Trophoblast cell (in vitro differentiated cells and primary cell): Measurements from ENCODE around the gene ERBB4.

Experiments used
- DNase-seq, 2 donors: peaks; one replicate each; pipeline ENCODE4 v3.0.0-alpha.2; 2016
- H2AFZ ChIP-seq: 2 replicates; pipeline ENCODE4 v1.6.1; 2013; ENCODE audit warnings: low read length, moderate library complexity, mild to moderate bottlenecking; ENCODE audit not compliant: insufficient read depth, poor library complexity
- H2AK5ac ChIP-seq: 2 replicates; pipeline ENCODE4 v1.6.1; 2013; ENCODE audit warnings: mild to moderate bottlenecking, low read length
- H2BK120ac ChIP-seq: 2 replicates; pipeline ENCODE4 v1.6.1; 2013; ENCODE audit warnings: low read length, mild to moderate bottlenecking, moderate library complexity; ENCODE audit not compliant: insufficient read depth, poor library complexity
- H2BK12ac ChIP-seq: 2 replicates; pipeline ENCODE4 v1.6.1; 2013; ENCODE audit warnings: mild to moderate bottlenecking, low read length, moderate library complexity
- H2BK5ac ChIP-seq: 2 replicates; pipeline ENCODE4 v1.6.1; 2013; ENCODE audit warnings: low read length, low read depth, moderate library complexity, mild to moderate bottlenecking; ENCODE audit not compliant: poor library complexity
- H3K14ac ChIP-seq: 2 replicates; pipeline ENCODE4 v1.6.1; 2013; ENCODE audit warnings: mild to moderate bottlenecking, low read length
- H3K18ac ChIP-seq: 2 replicates; pipeline ENCODE4 v1.6.1; 2013; ENCODE audit warnings: mild to moderate bottlenecking, low read length
- H3K23ac ChIP-seq: 2 replicates; pipeline ENCODE4 v1.6.1; 2013; ENCODE audit warnings: low read length
- H3K27ac ChIP-seq: 2 replicates; pipeline ENCODE4 v1.5.1; 2013; ENCODE audit warnings: low read depth, mild to moderate bottlenecking, inconsistent platforms, low read length, moderate library complexity
- H3K27me3 ChIP-seq: 2 replicates; pipeline ENCODE4 v1.6.1; 2013; ENCODE audit warnings: inconsistent platforms, mild to moderate bottlenecking, low read length, moderate library complexity; ENCODE audit not compliant: insufficient read depth
- H3K36me3 ChIP-seq, 2 experiments: 1 replicate in 1 of 2; 2 replicates in 1 of 2; pipeline ENCODE4 v1.6.1; 2013; ENCODE audit warnings: low read length in 2 of 2, mild to moderate bottlenecking in 2 of 2, moderate library complexity in 1 of 2; ENCODE audit not compliant: insufficient read depth in 2 of 2, control insufficient read depth in 1 of 2
- H3K4ac ChIP-seq: 2 replicates; pipeline ENCODE4 v1.6.1; 2013; ENCODE audit warnings: low read depth, mild to moderate bottlenecking, low read length, moderate library complexity
- H3K4me1 ChIP-seq, 2 experiments: 1 replicate in 1 of 2; 2 replicates in 1 of 2; pipeline ENCODE4 v1.6.1; 2013; ENCODE audit warnings: low read length in 2 of 2, mild to moderate bottlenecking in 2 of 2, moderate library complexity in 1 of 2; ENCODE audit not compliant: insufficient read depth in 2 of 2, control insufficient read depth in 1 of 2
- H3K4me2 ChIP-seq: 2 replicates; pipeline ENCODE4 v1.6.1; 2013; ENCODE audit warnings: inconsistent platforms, mild to moderate bottlenecking, low read length, moderate library complexity
- H3K4me3 ChIP-seq: 2 replicates; pipeline ENCODE4 v1.5.1; 2013; ENCODE audit warnings: mild to moderate bottlenecking, low read depth, low read length, inconsistent platforms
- H3K79me1 ChIP-seq: one replicate; pipeline ENCODE4 v1.6.1; 2013; ENCODE audit warnings: low read length
- H3K79me2 ChIP-seq: 2 replicates; pipeline ENCODE4 v1.6.1; 2013; ENCODE audit warnings: low read length, mild to moderate bottlenecking; ENCODE audit not compliant: control insufficient read depth, insufficient read depth, poor library complexity
- H3K9ac ChIP-seq: 2 replicates; pipeline ENCODE4 v1.6.1; 2013; ENCODE audit warnings: mild to moderate bottlenecking, low read length
- H3K9me3 ChIP-seq: 2 replicates; pipeline ENCODE4 v1.6.1; 2013; ENCODE audit warnings: low read depth, mild to moderate bottlenecking, control low read depth, inconsistent platforms, low read length; ENCODE audit not compliant: insufficient read depth
- H4K12ac ChIP-seq: 2 replicates; pipeline ENCODE4 v1.6.1; 2013; ENCODE audit warnings: low read depth, mild to moderate bottlenecking, low read length, moderate library complexity
- H4K8ac ChIP-seq: 2 replicates; pipeline ENCODE4 v1.6.1; 2013; ENCODE audit warnings: low read depth, mild to moderate bottlenecking, low read length, moderate library complexity
- H4K91ac ChIP-seq: one replicate; pipeline ENCODE4 v1.6.1; 2013; ENCODE audit warnings: low read depth, mild to moderate bottlenecking, low read length, moderate library complexity
- WGBS: extraction: QIAGEN DNeasy Blood & Tissue Kit; methylation state at CpG from one replicate; pipeline ENCODE4 v1.1.7; 2013; ENCODE audit warnings: missing lambda C conversion rate; ENCODE audit not compliant: insufficient read length, insufficient coverage; ENCODE audit errors: extremely low coverage; 5-methylcytosine and 5-hydroxymethylcytosine counted together

Gene ERBB4

DNA sequence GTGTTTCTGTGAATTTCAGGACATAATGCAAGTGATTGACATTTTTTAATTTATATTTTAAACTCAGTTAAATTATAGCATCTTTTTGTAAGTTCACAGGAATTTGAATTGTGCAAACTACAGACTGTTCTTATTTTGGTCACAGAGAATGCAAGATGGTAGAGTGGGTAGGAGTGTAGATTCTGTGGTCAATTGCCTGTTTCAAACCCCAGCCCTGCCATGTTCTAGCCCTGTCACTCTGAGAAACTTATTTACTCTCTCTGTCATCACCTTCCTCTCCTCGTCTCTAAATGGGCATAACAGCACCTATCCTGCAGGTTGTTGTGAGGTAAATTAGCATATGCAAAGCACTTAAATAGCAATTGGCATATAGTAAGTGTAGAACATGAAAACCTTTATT is 1102.4 kb downstream of the ERBB4 start:
- Histone ChIP-seq H3K79me2 (no peaks in the 10 kb centered on the region), H4K91ac (no peak overlapping the region), H3K4me3 (no peak overlapping the region), H3K23ac (no peak overlapping the region), H3K9me3 (no peaks in the 10 kb centered on the region), H4K8ac (no peak overlapping the region), H3K18ac (no peak overlapping the region), H3K27me3 (no peaks in the 10 kb centered on the region), H3K79me1 (no peaks in the 10 kb centered on the region), H3K4me1 (no peaks in the 10 kb centered on the region), H2BK12ac (no peak overlapping the region), H2BK120ac (no peak overlapping the region), H3K4ac (no peak overlapping the region), H4K12ac (no peak overlapping the region), H3K27ac (no peak overlapping the region), H2AK5ac (no peak overlapping the region), H3K9ac (no peak overlapping the region), H2AFZ (no peak overlapping the region), H3K4me2 (no peak overlapping the region), H2BK5ac (no peak overlapping the region), H3K36me3 (no peaks in the 10 kb centered on the region), H3K14ac (no peak overlapping the region)
- WGBS, result no CpG with 5 or more reads among the region's 1 CpG
- no peak for DNase-seq

DNA sequence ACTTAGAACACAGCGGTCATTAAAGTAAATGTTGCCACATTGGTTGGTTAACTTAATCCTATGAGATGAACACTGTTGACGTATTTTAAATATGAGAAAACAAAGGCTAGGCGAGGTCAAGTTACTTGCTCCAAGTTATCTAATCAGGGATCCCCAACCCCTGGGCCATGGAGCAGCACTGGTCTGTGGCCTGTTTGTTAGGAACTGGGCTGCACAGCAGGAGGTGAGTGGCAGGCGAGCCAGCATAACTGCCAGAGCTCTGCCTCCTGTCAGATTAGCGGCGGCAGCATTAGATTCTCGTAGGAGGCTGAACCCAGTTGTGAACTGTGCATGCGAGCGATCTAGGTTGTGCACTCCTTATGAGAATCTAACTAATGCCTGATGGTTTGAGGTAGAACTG is 1103.3 kb downstream of the ERBB4 start:
- H3K4ac ChIP-seq, result no peak overlapping the region
- no peaks in the 10 kb centered on the region for H3K79me1 ChIP-seq
- no peaks in the 10 kb centered on the region for H3K79me2 ChIP-seq
- no peak overlapping the region for H2BK12ac ChIP-seq
- H3K27me3 ChIP-seq, result no peaks in the 10 kb centered on the region
- no peak overlapping the region for H2AFZ ChIP-seq
- no peaks in the 10 kb centered on the region for H3K36me3 ChIP-seq
- DNase-seq, result no peak
- H3K14ac ChIP-seq, result no peak overlapping the region
- no peak overlapping the region for H3K27ac ChIP-seq
- H3K9ac ChIP-seq, result no peak overlapping the region
- H2AK5ac ChIP-seq, result no peak overlapping the region
- H3K18ac ChIP-seq, result no peak overlapping the region
- H3K4me2 ChIP-seq, result no peak overlapping the region
- no peak overlapping the region for H4K8ac ChIP-seq
- WGBS, result no CpG with 5 or more reads among the region's 9 CpGs
- H3K4me1 ChIP-seq, result no peaks in the 10 kb centered on the region
- no peak overlapping the region for H4K91ac ChIP-seq
- H3K9me3 ChIP-seq, result no peaks in the 10 kb centered on the region
- H3K4me3 ChIP-seq, result no peak overlapping the region
- no peak overlapping the region for H2BK5ac ChIP-seq
- H2BK120ac ChIP-seq, result no peak overlapping the region
- no peak overlapping the region for H4K12ac ChIP-seq
- no peak overlapping the region for H3K23ac ChIP-seq

DNA sequence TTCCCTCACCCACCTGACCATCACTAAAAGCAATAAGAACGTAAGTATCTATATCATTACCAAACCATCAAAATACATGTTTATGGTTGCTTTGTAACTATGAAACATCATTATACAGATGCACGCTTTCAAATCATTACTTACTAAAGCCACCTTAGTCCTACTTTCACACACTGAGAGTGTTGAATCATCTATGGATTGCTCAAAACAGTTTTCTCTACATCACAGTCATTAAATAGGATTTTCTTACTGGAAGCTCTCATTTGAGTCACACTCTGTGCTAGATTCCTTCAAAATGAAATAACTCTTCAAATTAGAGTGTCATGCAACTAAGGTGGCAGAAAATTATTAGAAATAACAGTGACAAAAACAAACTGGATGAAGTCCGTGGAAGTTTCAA is 1103.8 kb downstream of the ERBB4 start:
- no peak overlapping the region for H4K8ac ChIP-seq
- no peaks in the 10 kb centered on the region for H3K4me1 ChIP-seq
- no CpG with 5 or more reads among the region's 3 CpGs for WGBS
- no peak overlapping the region for H3K4me2 ChIP-seq
- no peak overlapping the region for H2BK5ac ChIP-seq
- H2AFZ ChIP-seq, result no peak overlapping the region
- H3K27me3 ChIP-seq, result no peaks in the 10 kb centered on the region
- H3K4me3 ChIP-seq, result no peak overlapping the region
- no peak overlapping the region for H3K14ac ChIP-seq
- no peak overlapping the region for H2BK120ac ChIP-seq
- H3K36me3 ChIP-seq, result no peaks in the 10 kb centered on the region
- no peak overlapping the region for H3K4ac ChIP-seq
- no peak overlapping the region for H3K27ac ChIP-seq
- no peaks in the 10 kb centered on the region for H3K79me2 ChIP-seq
- peak in 1 of 2 donors; percentile 8 for DNase-seq
- H2BK12ac ChIP-seq, result no peak overlapping the region
- no peak overlapping the region for H2AK5ac ChIP-seq
- no peak overlapping the region for H4K91ac ChIP-seq
- H3K9me3 ChIP-seq, result no peaks in the 10 kb centered on the region
- H3K79me1 ChIP-seq, result no peaks in the 10 kb centered on the region
- no peak overlapping the region for H3K9ac ChIP-seq
- H3K18ac ChIP-seq, result no peak overlapping the region
- no peak overlapping the region for H3K23ac ChIP-seq
- H4K12ac ChIP-seq, result no peak overlapping the region

DNA sequence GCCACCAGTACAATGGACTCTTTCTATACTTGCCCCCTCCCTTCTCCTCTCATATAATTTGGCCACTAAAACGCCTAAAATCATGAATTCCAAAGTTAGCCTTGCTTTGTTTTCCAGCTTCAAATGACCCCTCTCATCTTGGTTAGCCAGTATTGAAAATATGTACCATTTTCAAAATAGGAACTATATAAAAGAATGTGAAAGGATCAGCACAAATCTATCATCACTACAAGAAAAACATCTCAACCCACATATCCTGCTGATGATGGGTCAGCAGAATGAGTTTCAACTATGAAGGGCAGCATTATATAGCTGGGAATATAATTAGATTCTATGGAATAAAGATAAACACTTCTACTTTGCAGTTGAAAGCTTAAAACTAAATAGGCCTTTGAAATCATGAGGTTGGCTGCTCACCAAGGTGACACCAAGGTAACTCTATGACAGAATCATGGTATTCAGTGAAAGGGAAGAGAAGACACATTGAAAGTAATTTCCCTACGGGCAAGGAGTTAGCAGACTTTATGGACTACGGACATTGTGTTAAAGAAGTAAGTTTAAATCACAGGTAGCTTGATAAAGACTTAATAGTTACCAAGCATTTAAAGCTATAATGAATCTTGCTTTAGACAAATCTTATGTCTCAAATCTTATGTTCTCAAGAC is 1109.2 kb downstream of the ERBB4 start:
- H3K9ac ChIP-seq, result no peak overlapping the region
- no peak overlapping the region for H3K23ac ChIP-seq
- H3K9me3 ChIP-seq, result no peaks in the 10 kb centered on the region
- H3K79me2 ChIP-seq, result no peaks in the 10 kb centered on the region
- no peak for DNase-seq
- no peak overlapping the region for H3K4me2 ChIP-seq
- H4K12ac ChIP-seq, result no peak overlapping the region
- no peak overlapping the region for H3K18ac ChIP-seq
- no peaks in the 10 kb centered on the region for H3K36me3 ChIP-seq
- no peak overlapping the region for H3K4ac ChIP-seq
- H3K14ac ChIP-seq, result no peak overlapping the region
- H4K8ac ChIP-seq, result no peak overlapping the region
- no peak overlapping the region for H2AFZ ChIP-seq
- H3K79me1 ChIP-seq, result no peaks in the 10 kb centered on the region
- no peak overlapping the region for H2BK12ac ChIP-seq
- H3K27me3 ChIP-seq, result no peaks in the 10 kb centered on the region
- no peaks in the 10 kb centered on the region for H3K4me1 ChIP-seq
- H4K91ac ChIP-seq, result no peak overlapping the region
- H2BK5ac ChIP-seq, result no peak overlapping the region
- H2BK120ac ChIP-seq, result no peak overlapping the region
- WGBS, result no CpG with 5 or more reads among the region's 3 CpGs
- no peak overlapping the region for H3K4me3 ChIP-seq
- H3K27ac ChIP-seq, result no peak overlapping the region
- no peak overlapping the region for H2AK5ac ChIP-seq
